CD4-positive, CD25-positive, alpha-beta regulatory T cell (primary cell): ENCODE results near the gene PER2. TPM values are rescaled to one million over a fixed set of nuclear protein-coding genes. Genes with fewer than 3 reads are reported as not detected.
"Not testable (repeated sequence)": the region's sequence is repeated elsewhere in the genome, so short reads cannot be mapped to it uniquely, and the experiment has no call there.

Experiments used
- ATAC-seq, 2 donors: fragments of 150-1000 bp; cut with Tn5 transposase; one replicate each; pipeline ENCODE4 v1.10.0; 2021; ENCODE audit warnings: low read depth in 2 of 2, moderate number of reproducible peaks in 2 of 2, moderate library complexity in 1 of 2
- DNase-seq, 3 donors: peaks; one replicate each; pipeline versions ENCODE4 v3.0.0 to v3.0.0-alpha.2; 2012 to 2022; ENCODE audit warnings: mixed read lengths in 1 of 3
- H3K27ac ChIP-seq: one replicate; pipeline ENCODE4 v1.7.0; 2013; ENCODE audit warnings: mild to moderate bottlenecking, low read length; ENCODE audit not compliant: insufficient read depth, poor library complexity, severe bottlenecking
- H3K27me3 ChIP-seq: one replicate; pipeline ENCODE4 v1.7.0; 2013; ENCODE audit warnings: low read length; ENCODE audit not compliant: control insufficient read depth, insufficient read depth
- H3K36me3 ChIP-seq: one replicate; pipeline ENCODE4 v1.7.0; 2013; ENCODE audit warnings: mild to moderate bottlenecking, low read length, moderate library complexity; ENCODE audit not compliant: control insufficient read depth, insufficient read depth
- H3K4me1 ChIP-seq: 2 replicates; pipeline ENCODE4 v1.7.0; 2013; ENCODE audit warnings: mild to moderate bottlenecking, low read length; ENCODE audit not compliant: insufficient read depth, control insufficient read depth, poor library complexity, severe bottlenecking
- H3K4me3 ChIP-seq: one replicate; pipeline ENCODE4 v1.7.0; 2013; ENCODE audit warnings: low read depth, mild to moderate bottlenecking, low read length, moderate library complexity
- H3K9me3 ChIP-seq, 2 experiments: 1 replicate in 1 of 2; 2 replicates in 1 of 2; pipeline ENCODE4 v1.7.0; 2013; ENCODE audit warnings: low read length in 2 of 2, mild to moderate bottlenecking in 1 of 2, moderate library complexity in 1 of 2; ENCODE audit not compliant: control insufficient read depth in 2 of 2
- H3K27ac Mint-ChIP-seq, 3 donors: one replicate each; pipeline ENCODE4 v1.8.0; 2020 to 2022; ENCODE audit warnings: mild to moderate bottlenecking in 3 of 3, mixed read lengths in 3 of 3, moderate library complexity in 2 of 3
- H3K27me3 Mint-ChIP-seq: one replicate; pipeline ENCODE4 v1.8.0; 2022; ENCODE audit warnings: mild to moderate bottlenecking, mixed read lengths
- H3K36me3 Mint-ChIP-seq: one replicate; pipeline ENCODE4 v1.8.0; 2020; ENCODE audit warnings: mixed read lengths
- H3K4me1 Mint-ChIP-seq, 4 donors: one replicate each; pipeline ENCODE4 v1.8.0; 2020 to 2022; ENCODE audit warnings: mixed read lengths in 4 of 4, mild to moderate bottlenecking in 1 of 4
- H3K4me3 Mint-ChIP-seq, 4 donors: one replicate each; pipeline ENCODE4 v1.8.0; 2020 to 2022; ENCODE audit warnings: mild to moderate bottlenecking in 4 of 4, mixed read lengths in 4 of 4, moderate library complexity in 3 of 4
- H3K9me3 Mint-ChIP-seq, 7 donors: one replicate each; pipeline ENCODE4 v1.8.0; 2020 to 2022; ENCODE audit warnings: mixed read lengths in 7 of 7, mild to moderate bottlenecking in 3 of 7, moderate library complexity in 2 of 7
- polyA plus RNA-seq, 4 donors: library from polyadenylated mRNA; unstranded; fragments of 300-500 nt; fragmentation: Illumina TruSeq; gene quantifications; one replicate each; pipeline ENCODE4 v1.2.3, GENCODE V29; 2021
- total RNA-seq: library from RNA; stranded (reverse); gene quantifications from one replicate; pipeline ENCODE4 v1.2.3, GENCODE V29; 2022

Gene PER2
- total and polyA plus RNA-seq, 5 donors from 2014 or later = 1.8 to 29.7 (median 4.1) TPM

DNA sequence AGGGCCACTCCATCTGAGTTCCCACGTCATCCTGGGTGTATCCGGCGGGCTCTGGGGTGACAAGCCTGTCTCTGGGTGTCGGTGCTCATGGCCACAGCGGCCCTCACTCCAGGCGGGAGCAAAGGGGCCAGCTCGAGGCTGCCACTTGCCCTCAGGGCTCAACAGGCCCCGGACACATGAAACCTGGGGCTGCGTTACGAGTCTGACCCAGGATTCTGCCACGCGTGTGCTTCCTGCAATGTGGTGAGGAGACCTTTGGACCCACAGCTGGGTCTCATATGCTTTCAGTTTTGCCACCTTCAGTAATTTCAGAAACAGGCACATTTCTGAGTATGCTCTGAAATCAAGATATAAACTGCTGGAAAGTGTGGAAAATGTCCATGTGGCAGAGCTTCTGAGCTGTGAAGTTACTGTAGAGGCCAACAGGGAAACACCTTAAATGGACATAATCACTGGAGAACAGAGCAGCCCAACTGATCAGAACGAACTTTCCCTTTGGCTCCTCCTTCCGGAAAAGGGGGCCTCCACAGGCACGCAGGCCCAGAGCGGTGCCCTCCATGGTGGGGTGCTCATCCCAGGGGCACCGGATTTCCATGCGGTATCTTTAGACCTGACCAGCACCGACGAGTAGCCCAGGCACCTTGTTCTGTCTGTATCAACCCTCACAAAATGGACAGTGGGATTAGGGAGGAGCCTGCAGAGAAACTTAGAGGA lies 14.1 kb downstream of the PER2 start:
- no peak overlapping the region for H3K27ac Mint-ChIP-seq
- Histone ChIP-seq H3K9me3 (no peaks in the 10 kb centered on the region), H3K4me1 (no peaks in the 10 kb centered on the region), H3K36me3 (peaks cover 52% of the 10 kb centered on the region), H3K27me3 (no peaks in the 10 kb centered on the region), H3K4me3 (no peak overlapping the region), H3K27ac (no peak overlapping the region)
- no peak for ATAC-seq
- no peaks in the 10 kb centered on the region for H3K27me3 Mint-ChIP-seq
- H3K4me3 Mint-ChIP-seq = peak overlapping the region in 1 of 4 donors; percentile 8
- peaks cover 0 to 9% (median under 1%) of the 10 kb centered on the region in 4 donors for H3K4me1 Mint-ChIP-seq
- no peak for DNase-seq
- H3K9me3 Mint-ChIP-seq = no peaks in the 10 kb centered on the region
- H3K36me3 Mint-ChIP-seq = peaks cover 53% of the 10 kb centered on the region

DNA sequence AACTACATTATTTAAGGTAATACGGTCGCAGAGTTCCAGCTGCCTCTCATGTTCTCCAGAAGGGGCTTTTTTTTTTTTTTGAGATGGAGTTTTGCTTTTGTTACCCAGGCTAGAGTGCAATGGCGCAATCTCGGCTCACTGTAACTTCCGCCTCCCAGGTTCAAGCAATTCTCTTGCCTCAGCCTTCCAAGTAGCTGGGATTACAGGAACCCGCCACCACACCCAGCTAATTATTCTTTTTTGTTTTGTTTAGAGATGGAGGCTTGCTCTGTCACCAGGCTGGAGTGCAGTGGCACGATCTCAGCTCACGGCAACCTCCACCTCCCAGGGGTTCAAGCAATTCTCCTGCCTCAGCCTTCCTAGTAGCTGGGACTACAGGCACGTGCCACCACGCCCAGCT lies 15.0 kb downstream of the PER2 start:
- not testable (repeated sequence) for ATAC-seq, H3K27ac Mint-ChIP-seq, H3K4me1 ChIP-seq, H3K4me3 ChIP-seq, H3K27me3 Mint-ChIP-seq, H3K9me3 ChIP-seq, H3K4me1 Mint-ChIP-seq, H3K27me3 ChIP-seq, H3K27ac ChIP-seq, H3K9me3 Mint-ChIP-seq, DNase-seq, H3K4me3 Mint-ChIP-seq
- peaks cover 52% of the 10 kb centered on the region for H3K36me3 Mint-ChIP-seq
- peaks cover 52% of the 10 kb centered on the region for H3K36me3 ChIP-seq

DNA sequence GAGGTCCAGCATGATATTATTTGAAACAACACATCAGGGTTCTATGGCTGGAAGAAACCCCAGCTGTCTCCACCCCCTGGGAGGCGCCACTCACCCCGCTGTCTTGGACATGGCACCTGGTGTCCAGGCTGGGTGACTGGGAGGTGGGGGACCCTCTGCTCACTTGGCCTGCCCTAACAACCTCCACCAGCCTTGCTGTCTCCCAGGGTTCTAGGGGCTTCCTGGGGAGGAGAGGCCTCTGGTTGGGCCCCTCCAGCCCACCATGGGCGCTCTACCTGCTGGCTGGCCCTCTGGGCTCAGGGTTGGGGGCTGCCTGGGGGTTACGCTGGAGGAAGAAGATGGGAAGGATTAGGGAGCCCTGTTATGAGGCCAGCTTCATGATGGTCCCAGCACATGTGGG lies 16.3 kb downstream of the PER2 start:
- Histone ChIP-seq H3K27ac (no peak overlapping the region), H3K9me3 (no peaks in the 10 kb centered on the region), H3K4me1 (no peaks in the 10 kb centered on the region), H3K4me3 (no peak overlapping the region), H3K27me3 (no peaks in the 10 kb centered on the region), H3K36me3 (peaks cover 53% of the 10 kb centered on the region)
- Mint-ChIP-seq H3K9me3 (no peaks in the 10 kb centered on the region), H3K27ac (no peak overlapping the region), H3K4me1 (peaks cover 0 to 3% (median 0%) of the 10 kb centered on the region in 4 donors), H3K36me3 (peaks cover 50% of the 10 kb centered on the region), H3K27me3 (no peaks in the 10 kb centered on the region), H3K4me3 (no peak overlapping the region)
- ATAC-seq = no peak
- DNase-seq = no peak

DNA sequence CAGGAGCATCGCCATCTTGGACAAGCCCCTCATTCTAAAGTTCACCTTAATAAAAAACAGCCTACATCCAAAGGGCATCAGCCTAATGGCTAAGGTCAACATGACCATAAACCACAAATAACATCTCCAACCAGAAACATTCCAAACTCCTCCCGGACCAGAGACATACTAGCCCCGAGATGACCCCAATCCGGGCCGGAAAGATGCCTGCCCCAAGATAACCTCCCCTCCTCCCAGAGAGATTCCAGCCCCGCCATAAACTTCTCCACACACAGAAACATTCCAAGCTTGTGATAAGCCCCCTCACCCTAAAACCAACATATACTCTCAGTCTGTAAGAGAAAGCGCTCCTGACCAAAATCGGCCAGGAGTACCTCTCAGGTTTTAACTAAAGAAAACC lies 16.7 kb downstream of the PER2 start:
- not testable (repeated sequence) for H3K4me3 Mint-ChIP-seq, H3K9me3 Mint-ChIP-seq, H3K4me1 Mint-ChIP-seq, H3K27me3 ChIP-seq, ATAC-seq, H3K4me1 ChIP-seq, DNase-seq, H3K27me3 Mint-ChIP-seq, H3K27ac ChIP-seq, H3K9me3 ChIP-seq, H3K4me3 ChIP-seq
- H3K27ac Mint-ChIP-seq = peak overlapping the region in 1 of 3 donors; percentile 21
- H3K36me3 ChIP-seq = peaks cover 49% of the 10 kb centered on the region
- H3K36me3 Mint-ChIP-seq = peaks cover 50% of the 10 kb centered on the region

DNA sequence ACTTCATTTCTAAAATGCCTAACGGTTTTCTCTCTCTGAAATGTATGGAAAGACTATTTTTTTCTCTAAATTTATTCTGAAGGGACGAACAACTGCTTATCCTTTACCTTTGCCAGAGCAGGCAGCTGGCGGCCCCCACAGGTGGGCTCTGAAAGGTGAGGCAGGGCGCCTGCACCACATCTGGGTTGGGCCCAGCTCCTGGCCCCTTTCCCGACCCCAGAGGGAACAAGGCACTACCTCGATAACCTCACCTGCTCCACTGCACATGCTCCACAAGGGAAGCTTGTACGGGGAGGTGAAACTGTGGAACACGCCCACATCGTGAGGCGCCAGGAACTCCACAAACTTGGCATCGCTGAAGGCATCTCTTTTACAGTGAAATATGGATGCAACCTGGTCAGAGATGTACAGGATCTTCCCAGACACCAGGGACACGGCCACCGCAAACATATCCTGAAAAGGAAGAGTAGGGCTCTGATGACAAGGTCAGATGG lies 17.3 kb downstream of the PER2 start:
- no peak overlapping the region for H3K27ac Mint-ChIP-seq
- H3K4me1 ChIP-seq = no peaks in the 10 kb centered on the region
- H3K4me3 Mint-ChIP-seq = no peak overlapping the region
- H3K27me3 Mint-ChIP-seq = no peaks in the 10 kb centered on the region
- no peak overlapping the region for H3K27ac ChIP-seq
- H3K9me3 ChIP-seq = no peaks in the 10 kb centered on the region
- H3K36me3 Mint-ChIP-seq = peaks cover 45% of the 10 kb centered on the region
- H3K27me3 ChIP-seq = no peaks in the 10 kb centered on the region
- no peak for ATAC-seq
- peaks cover 0 to 2% (median under 1%) of the 10 kb centered on the region in 4 donors for H3K4me1 Mint-ChIP-seq
- H3K4me3 ChIP-seq = no peak overlapping the region
- no peak for DNase-seq
- H3K9me3 Mint-ChIP-seq = no peaks in the 10 kb centered on the region
- peaks cover 44% of the 10 kb centered on the region for H3K36me3 ChIP-seq

DNA sequence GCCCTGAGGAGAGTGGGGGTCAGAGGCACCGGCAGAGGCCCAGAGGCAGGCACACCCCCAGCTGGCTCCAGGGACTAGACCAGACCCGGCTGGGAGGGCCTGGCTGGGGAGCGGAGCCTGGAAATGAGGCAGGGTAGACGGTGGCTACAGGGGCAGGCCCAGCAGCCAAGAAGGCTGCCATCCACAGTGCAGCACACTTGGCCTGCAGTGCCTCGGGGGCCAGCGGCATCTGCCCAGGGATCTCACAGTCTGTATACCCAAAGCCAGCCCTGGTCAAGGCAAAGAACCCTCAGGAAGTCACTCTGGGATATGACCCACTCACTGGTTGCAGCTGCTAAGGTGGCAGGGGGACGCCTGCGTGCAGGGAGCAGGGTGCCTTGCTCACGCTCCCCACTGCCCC lies 17.8 kb downstream of the PER2 start:
- Mint-ChIP-seq H3K9me3 (no peaks in the 10 kb centered on the region), H3K27me3 (no peaks in the 10 kb centered on the region), H3K4me1 (peaks cover 0 to 2% (median under 1%) of the 10 kb centered on the region in 4 donors), H3K27ac (peak overlapping the region in 1 of 3 donors; percentile 43), H3K36me3 (peaks cover 45% of the 10 kb centered on the region), H3K4me3 (no peak overlapping the region)
- no peak overlapping the region for H3K4me3 ChIP-seq
- no peaks in the 10 kb centered on the region for H3K4me1 ChIP-seq
- H3K9me3 ChIP-seq = no peaks in the 10 kb centered on the region
- DNase-seq (no peak), ATAC-seq (no peak)
- H3K36me3 ChIP-seq = peaks cover 40% of the 10 kb centered on the region
- H3K27ac ChIP-seq = no peak overlapping the region
- no peaks in the 10 kb centered on the region for H3K27me3 ChIP-seq

DNA sequence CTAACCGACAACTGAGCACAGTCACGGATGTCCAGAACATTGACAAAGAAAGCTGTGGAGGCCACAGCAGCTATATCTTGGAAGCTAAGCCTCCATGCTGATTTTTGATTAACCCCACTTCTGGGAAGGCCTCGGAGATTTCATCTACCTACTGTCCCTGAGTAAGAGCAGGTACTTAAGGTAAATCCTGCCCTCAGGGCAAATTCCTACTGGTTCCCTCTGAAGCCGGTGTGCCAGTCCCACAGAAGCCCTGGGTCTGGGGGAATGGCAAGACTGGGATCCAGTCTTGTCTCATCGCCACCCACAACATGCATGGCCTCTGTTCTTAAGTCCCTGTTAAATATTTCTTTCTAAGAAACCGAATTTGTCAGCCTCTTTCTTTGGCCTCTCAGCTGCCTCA lies 18.7 kb downstream of the PER2 start:
- Mint-ChIP-seq H3K27me3 (no peaks in the 10 kb centered on the region), H3K36me3 (peaks cover 41% of the 10 kb centered on the region), H3K4me3 (no peak overlapping the region), H3K9me3 (no peaks in the 10 kb centered on the region), H3K27ac (peak overlapping the region in 1 of 3 donors; percentile 74), H3K4me1 (peaks cover 0 to 2% (median under 1%) of the 10 kb centered on the region in 4 donors)
- H3K4me1 ChIP-seq = no peaks in the 10 kb centered on the region
- no peak for DNase-seq
- H3K36me3 ChIP-seq = peaks cover 36% of the 10 kb centered on the region
- no peak overlapping the region for H3K4me3 ChIP-seq
- ATAC-seq = no peak
- no peaks in the 10 kb centered on the region for H3K9me3 ChIP-seq
- no peaks in the 10 kb centered on the region for H3K27me3 ChIP-seq
- H3K27ac ChIP-seq = no peak overlapping the region
